ENCODE data around the gene TRPV5.

DNA sequence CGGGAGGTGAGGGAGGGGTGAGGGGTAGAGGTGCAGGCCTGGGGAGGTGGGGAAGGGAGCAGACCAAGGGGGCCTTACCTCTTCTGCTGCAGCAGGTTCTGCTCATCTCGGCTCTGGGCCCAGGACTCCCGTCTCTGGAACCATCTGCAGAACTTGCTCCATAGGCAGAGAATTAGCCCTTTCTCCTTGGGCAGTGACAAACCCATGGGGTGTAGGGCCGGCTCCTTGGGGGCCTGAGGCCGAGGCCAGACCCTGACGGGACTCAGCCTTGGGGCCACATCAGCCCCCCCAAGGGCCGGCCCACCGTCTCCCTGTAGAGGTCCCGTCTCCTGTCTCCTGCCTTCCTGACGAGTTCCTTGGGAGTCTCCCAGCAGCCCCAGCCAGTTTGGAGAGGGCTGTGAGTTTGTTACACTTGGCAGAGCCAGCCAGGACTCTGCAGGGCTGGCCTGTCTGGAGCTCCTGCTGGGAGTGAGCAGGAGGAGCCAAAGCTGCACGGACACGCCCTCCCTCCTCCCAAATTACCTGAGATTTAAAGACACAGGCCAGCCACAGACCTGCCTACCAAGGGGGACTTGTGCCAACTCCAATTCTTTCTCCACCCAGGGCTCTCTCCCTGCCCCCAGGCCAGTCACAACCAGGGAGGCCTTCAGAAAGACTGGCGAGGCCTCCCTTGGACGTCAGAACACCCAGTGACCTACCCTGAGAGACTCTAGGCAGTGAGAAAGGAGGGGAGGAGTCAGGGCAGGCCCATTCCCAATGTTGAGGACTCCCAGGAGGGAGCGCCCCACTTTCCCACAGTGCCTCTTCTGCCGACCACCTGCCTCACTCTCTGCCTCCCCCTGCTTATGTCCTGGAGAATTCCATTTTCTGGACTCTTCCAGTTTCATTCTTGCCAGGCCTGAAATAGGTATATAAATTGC is 48.0 kb downstream of the TRPV5 start, which contains the start of gene TRPV6:
- TF ChIP-seq, protein P1, sequence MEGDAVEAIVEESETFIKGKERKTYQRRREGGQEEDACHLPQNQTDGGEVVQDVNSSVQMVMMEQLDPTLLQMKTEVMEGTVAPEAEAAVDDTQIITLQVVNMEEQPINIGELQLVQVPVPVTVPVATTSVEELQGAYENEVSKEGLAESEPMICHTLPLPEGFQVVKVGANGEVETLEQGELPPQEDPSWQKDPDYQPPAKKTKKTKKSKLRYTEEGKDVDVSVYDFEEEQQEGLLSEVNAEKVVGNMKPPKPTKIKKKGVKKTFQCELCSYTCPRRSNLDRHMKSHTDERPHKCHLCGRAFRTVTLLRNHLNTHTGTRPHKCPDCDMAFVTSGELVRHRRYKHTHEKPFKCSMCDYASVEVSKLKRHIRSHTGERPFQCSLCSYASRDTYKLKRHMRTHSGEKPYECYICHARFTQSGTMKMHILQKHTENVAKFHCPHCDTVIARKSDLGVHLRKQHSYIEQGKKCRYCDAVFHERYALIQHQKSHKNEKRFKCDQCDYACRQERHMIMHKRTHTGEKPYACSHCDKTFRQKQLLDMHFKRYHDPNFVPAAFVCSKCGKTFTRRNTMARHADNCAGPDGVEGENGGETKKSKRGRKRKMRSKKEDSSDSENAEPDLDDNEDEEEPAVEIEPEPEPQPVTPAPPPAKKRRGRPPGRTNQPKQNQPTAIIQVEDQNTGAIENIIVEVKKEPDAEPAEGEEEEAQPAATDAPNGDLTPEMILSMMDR (IDR thresholded peaks at IDR 0.05): no peak
- no peak for TF ChIP-seq EP300 (IDR thresholded peaks at IDR 0.05)
